H9 (cell line): ENCODE results near the gene ARHGAP15. TPM values are rescaled to one million over a fixed set of nuclear protein-coding genes. Genes with fewer than 3 reads are reported as not detected.

Experiments used
- DNase-seq: peaks from one replicate; pipeline ENCODE4 v3.0.0-alpha.2; 2017
- H2AFZ ChIP-seq: one replicate; pipeline ENCODE4 v1.6.1; 2013; ENCODE audit warnings: mild to moderate bottlenecking, low read length, control low read depth, moderate library complexity
- H2AK5ac ChIP-seq: 2 replicates; pipeline ENCODE4 v1.6.1; 2013; ENCODE audit warnings: low read length, control low read depth, mixed read lengths; ENCODE audit not compliant: insufficient read length
- H2BK120ac ChIP-seq: one replicate; pipeline ENCODE4 v1.6.1; 2013; ENCODE audit warnings: low read depth, mild to moderate bottlenecking, low read length, control low read depth, inconsistent platforms; ENCODE audit not compliant: poor library complexity, severe bottlenecking
- H2BK12ac ChIP-seq: 2 replicates; pipeline ENCODE4 v1.6.1; 2013; ENCODE audit warnings: low read length, control low read depth, mixed read lengths, low read depth; ENCODE audit not compliant: insufficient read length
- H2BK15ac ChIP-seq: 2 replicates; pipeline ENCODE4 v1.6.1; 2013; ENCODE audit warnings: low read depth, low read length, control low read depth
- H2BK20ac ChIP-seq: one replicate; pipeline ENCODE4 v1.6.1; 2013; ENCODE audit warnings: low read depth, mild to moderate bottlenecking, low read length, control low read depth, inconsistent platforms; ENCODE audit not compliant: poor library complexity, severe bottlenecking
- H2BK5ac ChIP-seq: 2 replicates; pipeline ENCODE4 v1.6.1; 2013; ENCODE audit warnings: low read length, control low read depth, mixed read lengths; ENCODE audit not compliant: insufficient read length
- H3K14ac ChIP-seq: 2 replicates; pipeline ENCODE4 v1.6.1; 2013; ENCODE audit warnings: low read length, control low read depth; ENCODE audit not compliant: insufficient read depth
- H3K18ac ChIP-seq: 2 replicates; pipeline ENCODE4 v1.6.1; 2013; ENCODE audit warnings: low read depth, mild to moderate bottlenecking, mixed read lengths, low read length, control low read depth; ENCODE audit not compliant: insufficient read length
- H3K23ac ChIP-seq: 2 replicates; pipeline ENCODE4 v1.6.1; 2013; ENCODE audit warnings: low read length, control low read depth, mixed read lengths, low read depth; ENCODE audit not compliant: insufficient read length
- H3K23me2 ChIP-seq: 2 replicates; pipeline ENCODE4 v1.6.1; 2013; ENCODE audit warnings: low read depth, mild to moderate bottlenecking, mixed read lengths, low read length, control low read depth; ENCODE audit not compliant: insufficient read length, poor library complexity, severe bottlenecking
- H3K27ac ChIP-seq: 2 replicates; pipeline ENCODE4 v1.5.1; 2013; ENCODE audit warnings: low read length, control low read depth, mixed read lengths, low read depth; ENCODE audit not compliant: insufficient read length
- H3K27me3 ChIP-seq: 2 replicates; pipeline ENCODE4 v1.6.1; 2013; ENCODE audit warnings: low read length, control low read depth, inconsistent platforms; ENCODE audit not compliant: insufficient read depth
- H3K4ac ChIP-seq: 2 replicates; pipeline ENCODE4 v1.6.1; 2013; ENCODE audit warnings: low read depth, mild to moderate bottlenecking, control low read depth, inconsistent platforms, low read length, moderate library complexity
- H3K4me1 ChIP-seq: 2 replicates; pipeline ENCODE4 v1.6.1; 2013; ENCODE audit warnings: low read length, control low read depth, inconsistent platforms; ENCODE audit not compliant: insufficient read depth
- H3K4me2 ChIP-seq: 2 replicates; pipeline ENCODE4 v1.6.1; 2013; ENCODE audit warnings: low read length, control low read depth, mixed read lengths; ENCODE audit not compliant: insufficient read length, insufficient read depth
- H3K56ac ChIP-seq: 2 replicates; pipeline ENCODE4 v1.6.1; 2013; ENCODE audit warnings: low read depth, mild to moderate bottlenecking, mixed read lengths, low read length, control low read depth; ENCODE audit not compliant: insufficient read length
- H3K79me1 ChIP-seq: 2 replicates; pipeline ENCODE4 v1.6.1; 2013; ENCODE audit warnings: low read depth, mild to moderate bottlenecking, moderate library complexity, low read length, control low read depth, inconsistent platforms; ENCODE audit not compliant: insufficient read depth, poor library complexity, severe bottlenecking
- H3K79me2 ChIP-seq: 2 replicates; pipeline ENCODE4 v1.6.1; 2013; ENCODE audit warnings: low read length, control low read depth, inconsistent platforms; ENCODE audit not compliant: insufficient read depth
- H3K9ac ChIP-seq: 2 replicates; pipeline ENCODE4 v1.6.1; 2013; ENCODE audit warnings: low read length, control low read depth, mixed read lengths; ENCODE audit not compliant: insufficient read length; ENCODE audit errors: extremely low read depth
- H3K9me3 ChIP-seq: one replicate; pipeline ENCODE4 v1.6.1; 2013; ENCODE audit warnings: low read depth, low read length, inconsistent platforms; ENCODE audit not compliant: control insufficient read depth
- H3T11ph ChIP-seq: one replicate; pipeline ENCODE4 v1.6.1; 2013; ENCODE audit warnings: mild to moderate bottlenecking, low read length, control low read depth, inconsistent platforms
- H4K20me1 ChIP-seq: one replicate; pipeline ENCODE4 v1.6.1; 2013; ENCODE audit not compliant: control insufficient read depth, insufficient read length, insufficient read depth
- H4K5ac ChIP-seq: 2 replicates; pipeline ENCODE4 v1.6.1; 2013; ENCODE audit warnings: low read depth, mild to moderate bottlenecking, mixed read lengths, low read length, control low read depth; ENCODE audit not compliant: insufficient read length
- H4K8ac ChIP-seq: replicated peaks from 2 replicates; pipeline ENCODE4 v1.6.1; 2013; ENCODE audit warnings: low read length, control low read depth, mixed read lengths, low read depth; ENCODE audit not compliant: insufficient read length
- H4K91ac ChIP-seq: 2 replicates; pipeline ENCODE4 v1.6.1; 2013; ENCODE audit warnings: low read depth, mild to moderate bottlenecking, moderate library complexity, mixed read lengths, low read length, control low read depth; ENCODE audit not compliant: insufficient read length
- H3K27ac Mint-ChIP-seq, 3 experiments: 2 replicates in 2 of 3; 3 replicates in 1 of 3; pipeline ENCODE4 v1.8.0; 2020 to 2021; ENCODE audit warnings: mixed read lengths in 3 of 3, mild to moderate bottlenecking in 1 of 3, moderate library complexity in 1 of 3
- H3K27me3 Mint-ChIP-seq: 2 replicates; pipeline ENCODE4 v1.8.0; 2021; ENCODE audit warnings: low read depth, mild to moderate bottlenecking, moderate library complexity, mixed read lengths
- H3K36me3 Mint-ChIP-seq, 3 experiments: 2 replicates in 2 of 3; 3 replicates in 1 of 3; pipeline ENCODE4 v1.8.0; 2020 to 2021; ENCODE audit warnings: low read depth in 3 of 3, mixed read lengths in 3 of 3; ENCODE audit not compliant: insufficient read depth in 1 of 3
- H3K4me1 Mint-ChIP-seq, 2 experiments: 2 replicates each; pipeline ENCODE4 v1.8.0; 2020; ENCODE audit warnings: mixed read lengths in 2 of 2
- H3K4me3 Mint-ChIP-seq, 2 experiments: 2 replicates in 1 of 2; 3 replicates in 1 of 2; pipeline ENCODE4 v1.8.0; 2020 to 2021; ENCODE audit warnings: mild to moderate bottlenecking in 2 of 2, mixed read lengths in 2 of 2, moderate library complexity in 1 of 2
- H3K9me3 Mint-ChIP-seq, 2 experiments: 2 replicates in 1 of 2; 3 replicates in 1 of 2; pipeline ENCODE4 v1.8.0; 2020; ENCODE audit warnings: mild to moderate bottlenecking in 2 of 2, mixed read lengths in 2 of 2, moderate library complexity in 1 of 2
- total RNA-seq: library from RNA; stranded (reverse); gene quantifications from 2 replicates; pipeline ENCODE4 v1.2.1, GENCODE V29; 2021
- TF ChIP-seq, protein P1 (sequence below): fragments of 200-600 bp; sonication (generic); conservative IDR thresholded peaks from 3 replicates; pipeline ENCODE4 v1.8.0; 2021; ENCODE audit warnings: antibody characterized with exemption, mild to moderate bottlenecking

The ARHGAP15 gene
- total RNA-seq, 1 experiment from 2014 or later, result not detected

GRCh38 chr2:143297182-143297581 lies 168.0 kb downstream of the ARHGAP15 start:
- Histone ChIP-seq H3K4me2 (no peak overlapping the region), H3K9me3 (no peaks in the 10 kb centered on the region), H2AK5ac (no peak overlapping the region), H2AFZ (no peak overlapping the region), H4K20me1 (no peaks in the 10 kb centered on the region), H3K79me2 (no peaks in the 10 kb centered on the region), H3K4ac (no peak overlapping the region), H3K56ac (no peak overlapping the region), H4K91ac (no peak overlapping the region), H3K14ac (no peak overlapping the region), H2BK12ac (no peak overlapping the region), H3K79me1 (no peaks in the 10 kb centered on the region), H3K4me1 (no peaks in the 10 kb centered on the region; the same call in 1 of the 2 replicates), H3K9ac (no peak overlapping the region), H3K18ac (no peak overlapping the region), H4K5ac (no peak overlapping the region), H3K27me3 (no peaks in the 10 kb centered on the region), H2BK20ac (no peak overlapping the region), H3K27ac (no peak overlapping the region), H3T11ph (no peak overlapping the region), H2BK120ac (no peak overlapping the region), H4K8ac (no peak overlapping the region), H3K23me2 (no peaks in the 10 kb centered on the region), H2BK15ac (no peak overlapping the region), H2BK5ac (no peak overlapping the region), H3K23ac (no peak overlapping the region)
- Mint-ChIP-seq H3K27me3 (no peaks in the 10 kb centered on the region), H3K9me3 (no peaks in the 10 kb centered on the region), H3K4me1 (peaks cover 7 to 10% of the 10 kb centered on the region in 2 experiments), H3K36me3 (no peaks in the 10 kb centered on the region), H3K4me3 (no peak overlapping the region), H3K27ac (no peak overlapping the region)
- no peak for DNase-seq
- TF ChIP-seq, protein P1, sequence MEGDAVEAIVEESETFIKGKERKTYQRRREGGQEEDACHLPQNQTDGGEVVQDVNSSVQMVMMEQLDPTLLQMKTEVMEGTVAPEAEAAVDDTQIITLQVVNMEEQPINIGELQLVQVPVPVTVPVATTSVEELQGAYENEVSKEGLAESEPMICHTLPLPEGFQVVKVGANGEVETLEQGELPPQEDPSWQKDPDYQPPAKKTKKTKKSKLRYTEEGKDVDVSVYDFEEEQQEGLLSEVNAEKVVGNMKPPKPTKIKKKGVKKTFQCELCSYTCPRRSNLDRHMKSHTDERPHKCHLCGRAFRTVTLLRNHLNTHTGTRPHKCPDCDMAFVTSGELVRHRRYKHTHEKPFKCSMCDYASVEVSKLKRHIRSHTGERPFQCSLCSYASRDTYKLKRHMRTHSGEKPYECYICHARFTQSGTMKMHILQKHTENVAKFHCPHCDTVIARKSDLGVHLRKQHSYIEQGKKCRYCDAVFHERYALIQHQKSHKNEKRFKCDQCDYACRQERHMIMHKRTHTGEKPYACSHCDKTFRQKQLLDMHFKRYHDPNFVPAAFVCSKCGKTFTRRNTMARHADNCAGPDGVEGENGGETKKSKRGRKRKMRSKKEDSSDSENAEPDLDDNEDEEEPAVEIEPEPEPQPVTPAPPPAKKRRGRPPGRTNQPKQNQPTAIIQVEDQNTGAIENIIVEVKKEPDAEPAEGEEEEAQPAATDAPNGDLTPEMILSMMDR, result no peak
